ENCODE measurements around the gene DBNDD2.

GRCh38 chr20:45374966-45375365 lies 33.1 kb upstream of the DBNDD2 start:
- TF ChIP-seq POLR2A (IDR thresholded peaks at IDR 0.05; ENCODE audit: low read length): no peak
- no peak for TF ChIP-seq GATA1 (IDR thresholded peaks at IDR 0.05; ENCODE audit: low read depth, low read length)

Measured in erythroblast (primary cell).